Mammary epithelial cell (primary cell): Measurements from ENCODE around the gene NCKAP5L.

Source experiments
- EZH2 ChIP-seq: IDR thresholded peaks from 2 replicates; pipeline ENCODE4 v1.6.1; 2012; ENCODE audit warnings: low read length, inconsistent platforms, borderline replicate concordance
- TF ChIP-seq, protein P1 (sequence below), 2 donors: IDR thresholded peaks in 1 of 2; conservative IDR thresholded peaks in 1 of 2; 2 replicates each; pipeline ENCODE4 v1.5.1; 2011 to 2012; ENCODE audit warnings: inconsistent platforms in 2 of 2, low read length in 2 of 2, mild to moderate bottlenecking in 2 of 2, control low read depth in 1 of 2, low read depth in 1 of 2; ENCODE audit not compliant: insufficient read depth in 1 of 2; ENCODE audit errors: extremely low read depth in 1 of 2

GRCh38 chr12:49741882-49742620 lies 86.2 kb downstream of the NCKAP5L start:
- TF ChIP-seq, protein P1, sequence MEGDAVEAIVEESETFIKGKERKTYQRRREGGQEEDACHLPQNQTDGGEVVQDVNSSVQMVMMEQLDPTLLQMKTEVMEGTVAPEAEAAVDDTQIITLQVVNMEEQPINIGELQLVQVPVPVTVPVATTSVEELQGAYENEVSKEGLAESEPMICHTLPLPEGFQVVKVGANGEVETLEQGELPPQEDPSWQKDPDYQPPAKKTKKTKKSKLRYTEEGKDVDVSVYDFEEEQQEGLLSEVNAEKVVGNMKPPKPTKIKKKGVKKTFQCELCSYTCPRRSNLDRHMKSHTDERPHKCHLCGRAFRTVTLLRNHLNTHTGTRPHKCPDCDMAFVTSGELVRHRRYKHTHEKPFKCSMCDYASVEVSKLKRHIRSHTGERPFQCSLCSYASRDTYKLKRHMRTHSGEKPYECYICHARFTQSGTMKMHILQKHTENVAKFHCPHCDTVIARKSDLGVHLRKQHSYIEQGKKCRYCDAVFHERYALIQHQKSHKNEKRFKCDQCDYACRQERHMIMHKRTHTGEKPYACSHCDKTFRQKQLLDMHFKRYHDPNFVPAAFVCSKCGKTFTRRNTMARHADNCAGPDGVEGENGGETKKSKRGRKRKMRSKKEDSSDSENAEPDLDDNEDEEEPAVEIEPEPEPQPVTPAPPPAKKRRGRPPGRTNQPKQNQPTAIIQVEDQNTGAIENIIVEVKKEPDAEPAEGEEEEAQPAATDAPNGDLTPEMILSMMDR (conservative IDR thresholded peaks at IDR 0.05 in 1 of 2, IDR thresholded peaks at IDR 0.05 in 1 of 2; ENCODE audit: extremely low read depth in 1 of 2, insufficient read depth in 1 of 2, low read depth in 1 of 2, low read length in 2 of 2): no peak
- no peak for TF ChIP-seq EZH2
